GM12864 (cell line): ENCODE measurements around the gene SYDE2.

Experiments
- DNase-seq: peaks from one replicate; pipeline ENCODE4 v3.0.0-alpha.2; 2011; ENCODE audit warnings: low read depth
- H3K4me3 ChIP-seq: 2 replicates; pipeline ENCODE4 v1.5.1; 2011; ENCODE audit warnings: mild to moderate bottlenecking, low read depth, low read length, control low read depth
- CTCF ChIP-seq: IDR thresholded peaks from 2 replicates; pipeline ENCODE4 v1.5.1; 2011; ENCODE audit warnings: low read depth, mild to moderate bottlenecking, moderate library complexity, low read length, control low read depth, inconsistent platforms; ENCODE audit errors: missing control alignments

Gene SYDE2

GRCh38 chr1:85128316-85128715, 72.5 kb downstream of the SYDE2 start:
- H3K4me3 ChIP-seq, result no peak overlapping the region
- no peak for DNase-seq
- no peak for TF ChIP-seq CTCF

DNA sequence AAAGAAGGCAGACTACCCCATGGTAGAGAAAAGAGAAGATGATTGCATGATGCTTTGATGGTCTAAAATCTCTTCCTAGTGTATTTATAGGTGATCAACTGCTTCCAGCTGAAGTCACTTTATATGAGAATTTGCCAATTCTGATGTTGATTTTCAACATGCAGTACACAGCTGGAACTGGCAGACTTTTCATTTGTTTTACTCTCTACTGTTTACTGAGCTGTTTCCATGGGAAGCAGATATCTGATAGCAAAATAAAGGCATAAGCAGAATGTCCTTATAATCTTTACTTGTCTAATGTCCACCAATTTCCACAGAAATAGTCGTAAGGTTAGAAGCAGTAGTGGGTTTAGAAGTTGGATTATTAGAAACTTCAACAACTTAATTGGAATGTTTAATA, 74.9 kb downstream of the SYDE2 start:
- DNase-seq, result no peak
- no peak for TF ChIP-seq CTCF
- H3K4me3 ChIP-seq, result no peak overlapping the region

- no peak for DNase-seq
- H3K4me3 ChIP-seq, result no peak overlapping the region
- no peak for TF ChIP-seq CTCF
Observed at GRCh38 chr1:85124091-85124490, 76.7 kb downstream of the SYDE2 start.

GRCh38 chr1:85122169-85122568, 78.6 kb downstream of the SYDE2 start:
- TF ChIP-seq CTCF, result no peak
- no peak for DNase-seq
- no peak overlapping the region for H3K4me3 ChIP-seq

- DNase-seq, result no peak
- no peak overlapping the region for H3K4me3 ChIP-seq
- no peak for TF ChIP-seq CTCF
Observed at GRCh38 chr1:85121744-85122143, 79.1 kb downstream of the SYDE2 start.

DNA sequence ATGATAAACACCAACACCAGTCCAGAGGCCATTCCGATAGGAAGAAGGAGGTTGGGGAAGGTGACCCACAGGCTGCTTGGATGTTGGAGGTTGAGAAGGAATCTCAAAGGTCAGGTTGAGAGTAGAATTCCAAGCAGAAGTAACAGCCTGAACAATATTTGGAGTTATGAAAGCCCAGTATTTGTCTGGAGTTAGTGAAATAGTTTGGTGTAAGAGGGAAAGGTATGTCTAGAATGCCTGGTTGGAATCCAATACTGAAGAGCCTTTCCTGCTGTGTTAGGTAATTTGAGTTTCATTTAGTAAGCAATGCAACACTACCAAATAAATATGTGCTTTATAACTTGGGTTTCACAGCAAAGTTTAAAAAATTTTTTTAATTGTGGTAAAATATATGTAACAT, 82.1 kb downstream of the SYDE2 start:
- H3K4me3 ChIP-seq, result no peak overlapping the region
- no peak for DNase-seq
- TF ChIP-seq CTCF, result no peak

DNA sequence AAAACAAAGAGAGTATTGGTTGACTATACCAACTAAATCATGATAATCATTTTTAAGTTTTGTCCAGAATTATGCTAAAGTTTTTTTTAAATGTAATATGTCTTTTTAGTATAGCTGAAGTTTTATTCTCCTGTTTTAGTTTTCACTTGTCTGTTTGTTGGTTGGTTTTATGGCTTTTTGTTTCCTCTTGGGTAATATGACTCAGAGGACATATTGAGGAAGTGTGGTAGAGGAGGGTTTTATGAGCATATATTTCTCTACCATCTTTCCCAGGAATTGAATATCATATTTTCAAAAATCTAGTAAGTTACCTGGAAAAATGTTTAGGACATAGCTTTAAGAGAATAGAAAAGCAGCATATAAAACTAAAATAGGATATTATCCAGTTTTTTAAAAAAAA, 84.0 kb downstream of the SYDE2 start:
- no peak for DNase-seq
- H3K4me3 ChIP-seq, result no peak overlapping the region
- no peak for TF ChIP-seq CTCF
